Sigmoid colon (tissue), 4 donors: ENCODE data around the gene KRT23.

Source experiments
- CTCF ChIP-seq, 4 experiments: fragments of 450-650 bp in 3 of 4; fragments of 200-600 bp in 1 of 4; IDR thresholded peaks; one replicate each; pipeline ENCODE4 v1.5.1; 2016 to 2019; ENCODE audit warnings: antibody characterized with exemption in 4 of 4, mild to moderate bottlenecking in 3 of 4, moderate library complexity in 2 of 4
- EP300 ChIP-seq, 4 donors: sonication (generic); formaldehyde crosslinking; IDR thresholded peaks; one replicate each; pipeline ENCODE4 v1.6.1; 2017; ENCODE audit warnings: antibody characterized with exemption in 4 of 4

- TF ChIP-seq EP300 (IDR thresholded peaks at IDR 0.05) = no peak
- no peak for TF ChIP-seq CTCF (IDR thresholded peaks at IDR 0.05)
These were observed 15.2 kb downstream of the KRT23 start for GRCh38 chr17:40922239-40922638.
